A673 (cell line): ENCODE data around the gene DGKK. TPM values are rescaled to one million over a fixed set of nuclear protein-coding genes. Genes with fewer than 3 reads are reported as not detected.
A peak's percentile ranks its signal among the peaks of the same experiment; 100 is the strongest.
"Not testable (repeated sequence)": the region's sequence is repeated elsewhere in the genome, so short reads cannot be mapped to it uniquely, and the experiment has no call there.

Source experiments
- BruUV-seq: library from RNA; stranded (reverse); fragments of 400-500 nt; replicated peaks from 2 replicates; lab custom pipeline; 2021; lab: Mats Ljungman, UMichigan
- CTCF ChIA-PET: fragments of 300-600 bp; sonication (Branson Sonifier 250); formaldehyde crosslinking; loops from one replicate; lab custom pipeline; 2022; ENCODE audit warnings: antibody characterized with exemption; lab: Charles Lee
- POLR2A ChIA-PET: fragments of 300-600 bp; sonication (Branson Sonifier 250); formaldehyde crosslinking; loops from one replicate; lab custom pipeline; 2022; ENCODE audit warnings: antibody characterized with exemption; ENCODE audit not compliant: low non-redundant PET; lab: Charles Lee
- DNase-seq: peaks from one replicate; pipeline ENCODE4 v3.0.0-alpha.2; 2015; ENCODE audit warnings: low spot score
- H3K27ac ChIP-seq: fragments of 200-600 bp; sonication (generic); 2 replicates; pipeline ENCODE4 v1.5.1; 2016; ENCODE audit warnings: mixed run types, low read depth, mild to moderate bottlenecking, mixed read lengths, antibody characterized with exemption, low read length; ENCODE audit not compliant: poor library complexity, severe bottlenecking
- H3K27me3 ChIP-seq: fragments of 200-600 bp; sonication (generic); replicated peaks from 2 replicates; pipeline ENCODE4 v1.6.1; 2017; ENCODE audit warnings: mixed run types, low read depth, mild to moderate bottlenecking, mixed read lengths, antibody characterized with exemption, low read length; ENCODE audit not compliant: insufficient read depth, poor library complexity
- H3K36me3 ChIP-seq: fragments of 200-600 bp; sonication (generic); 2 replicates; pipeline ENCODE4 v1.6.1; 2016; ENCODE audit warnings: mixed run types, mild to moderate bottlenecking, mixed read lengths, antibody characterized with exemption, low read length; ENCODE audit not compliant: insufficient read depth, poor library complexity, severe bottlenecking
- H3K4me1 ChIP-seq: fragments of 200-600 bp; sonication (generic); 2 replicates; pipeline ENCODE4 v1.6.1; 2017; ENCODE audit warnings: mixed run types, mild to moderate bottlenecking, mixed read lengths, antibody characterized with exemption, low read length; ENCODE audit not compliant: insufficient read depth, poor library complexity, severe bottlenecking
- H3K4me3 ChIP-seq: fragments of 200-600 bp; sonication (generic); 2 replicates; pipeline ENCODE4 v1.5.1; 2016; ENCODE audit warnings: low read depth, mixed run types, mild to moderate bottlenecking, mixed read lengths, low read length; ENCODE audit not compliant: poor library complexity, severe bottlenecking
- H3K9me3 ChIP-seq: fragments of 200-600 bp; sonication (generic); 2 replicates; pipeline ENCODE4 v1.6.1; 2016; ENCODE audit warnings: mixed run types, low read depth, mild to moderate bottlenecking, mixed read lengths, antibody characterized with exemption, low read length; ENCODE audit not compliant: poor library complexity, severe bottlenecking
- CTCF ChIP-seq: fragments of 300-800, 200-600 bp; sonication (generic); conservative IDR thresholded peaks from 2 replicates; pipeline ENCODE4 v1.5.1; 2017; ENCODE audit warnings: low read depth, mild to moderate bottlenecking, antibody characterized with exemption, low read length, moderate library complexity, mixed read lengths
- EZH2 ChIP-seq: fragments of 200-600 bp; sonication (generic); IDR thresholded peaks from 2 replicates; pipeline ENCODE4 v1.6.1; 2017; ENCODE audit warnings: borderline replicate concordance, low read depth, mild to moderate bottlenecking, mixed read lengths, antibody characterized with exemption, low read length; ENCODE audit not compliant: poor library complexity, severe bottlenecking
- intact Hi-C: fragments of 100-400 bp; cut with micrococcal nuclease; formaldehyde crosslinking; loops from one replicate; pipeline ENCODE4 v1.10.0; 2022; ENCODE audit not compliant: unreplicated experiment
- total RNA-seq: library from RNA; stranded (reverse); gene quantifications from 2 replicates; pipeline ENCODE4 v1.2.3, GENCODE V29; 2021

The DGKK gene
- total RNA-seq, 1 experiment from 2014 or later: 10.8 TPM

- TF ChIP-seq EZH2: no peak
- no peak for TF ChIP-seq CTCF
- no TSS peak for BruUV-seq
- no peaks in the 10 kb centered on the region for H3K27me3 ChIP-seq
- H3K9me3 ChIP-seq: no peaks in the 10 kb centered on the region
- H3K4me1 ChIP-seq: no peaks in the 10 kb centered on the region
- no peak overlapping the region for H3K4me3 ChIP-seq
- intact Hi-C loops: no loop called here
- no peak overlapping the region for H3K27ac ChIP-seq
- no peak for DNase-seq
- CTCF ChIA-PET: no interaction called here
- POLR2A ChIA-PET: no interaction called here
- no peaks in the 10 kb centered on the region for H3K36me3 ChIP-seq
These were observed 126.7 kb downstream of the DGKK start for GRCh38 chrX:50343917-50344316.

- intact Hi-C loops: no loop called here
- BruUV-seq: no TSS peak
- Histone ChIP-seq H3K4me3 (no peak overlapping the region), H3K9me3 (no peaks in the 10 kb centered on the region), H3K27me3 (no peaks in the 10 kb centered on the region), H3K4me1 (no peaks in the 10 kb centered on the region), H3K27ac (no peak overlapping the region), H3K36me3 (no peaks in the 10 kb centered on the region)
- CTCF ChIA-PET: no interaction called here
- POLR2A ChIA-PET: no interaction called here
- no peak for TF ChIP-seq CTCF
- TF ChIP-seq EZH2: no peak
- DNase-seq: no peak
These were observed 137.3 kb downstream of the DGKK start for GRCh38 chrX:50333308-50333707.

GRCh38 chrX:50332668-50333067 is 138.0 kb downstream of the DGKK start:
- H3K4me1 ChIP-seq, intact Hi-C loops, H3K9me3 ChIP-seq, H3K4me3 ChIP-seq, H3K36me3 ChIP-seq, H3K27ac ChIP-seq, BruUV-seq, POLR2A ChIA-PET, H3K27me3 ChIP-seq, CTCF ChIA-PET: not testable (repeated sequence)
- DNase-seq: peak; percentile 30
- peak; percentile 44 for TF ChIP-seq CTCF
